H4 (cell line): ENCODE measurements around the gene SIDT2. TPM values are rescaled to one million over a fixed set of nuclear protein-coding genes. Genes with fewer than 3 reads are reported as not detected.

Experiments used
- DNase-seq: peaks from one replicate; pipeline ENCODE4 v3.0.0-alpha.2; 2015; ENCODE audit warnings: low spot score
- total RNA-seq: library from RNA; depleted of rRNA; stranded (reverse); fragments of >200 nt; shearing (Covaris generic); gene quantifications from 2 replicates; pipeline ENCODE4 v1.2.3, GENCODE V29; 2014

SIDT2 gene
- total RNA-seq, 1 experiment from 2014 or later: 13.5 TPM

- no peak for DNase-seq
These were observed 44.6 kb downstream of the SIDT2 start for GRCh38 chr11:117222991-117223740.

DNA sequence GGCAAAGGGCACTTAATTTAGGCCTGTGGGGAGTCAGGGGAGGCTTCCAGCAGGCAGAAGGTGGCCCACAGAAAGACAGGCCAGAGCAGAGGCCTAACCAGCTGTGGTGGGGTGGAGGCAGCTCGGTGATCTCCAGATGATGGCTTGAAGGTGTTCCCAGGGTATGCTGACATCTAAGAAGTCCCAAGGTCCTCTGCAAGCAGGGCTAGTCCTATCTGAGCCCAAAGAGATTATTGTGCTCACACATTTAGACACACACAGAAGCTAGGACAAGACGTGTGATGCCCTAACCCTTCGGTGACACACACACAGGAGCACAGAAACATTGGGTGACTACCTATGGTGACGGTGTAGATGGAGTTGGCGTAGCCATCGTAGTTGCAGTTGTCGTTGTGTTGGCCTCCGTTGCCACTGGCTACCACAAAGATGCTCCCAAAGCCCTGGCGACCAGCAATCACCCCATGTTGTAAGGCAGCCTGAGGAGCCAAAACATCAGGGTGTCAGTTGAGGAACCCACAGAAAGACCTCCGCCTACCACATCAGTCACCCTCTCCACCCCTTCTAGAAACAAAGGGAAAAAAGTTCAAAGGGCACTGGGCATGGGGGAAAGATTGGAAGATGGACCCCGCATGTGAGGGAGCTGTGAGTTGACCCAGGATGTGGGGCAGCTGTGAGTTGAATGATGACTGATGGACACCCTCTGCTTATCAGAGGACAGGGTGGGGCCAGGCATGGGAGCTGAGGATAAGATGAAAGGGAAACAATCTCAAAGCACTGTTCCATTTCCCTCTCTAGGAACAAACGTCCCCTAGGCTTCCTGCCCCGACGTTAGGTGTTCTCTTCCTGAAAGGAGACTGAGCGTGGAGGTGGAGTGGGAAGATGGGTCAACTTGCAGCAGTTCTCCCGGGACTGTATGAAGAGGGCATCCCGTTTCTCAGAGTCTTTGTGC, 45.5 kb downstream of the SIDT2 start:
- no peak for DNase-seq

- no peak for DNase-seq
These were observed 47.1 kb downstream of the SIDT2 start for GRCh38 chr11:117225553-117226170.

GRCh38 chr11:117226388-117227385, 48.1 kb downstream of the SIDT2 start:
- peak; percentile 63 for DNase-seq

DNA sequence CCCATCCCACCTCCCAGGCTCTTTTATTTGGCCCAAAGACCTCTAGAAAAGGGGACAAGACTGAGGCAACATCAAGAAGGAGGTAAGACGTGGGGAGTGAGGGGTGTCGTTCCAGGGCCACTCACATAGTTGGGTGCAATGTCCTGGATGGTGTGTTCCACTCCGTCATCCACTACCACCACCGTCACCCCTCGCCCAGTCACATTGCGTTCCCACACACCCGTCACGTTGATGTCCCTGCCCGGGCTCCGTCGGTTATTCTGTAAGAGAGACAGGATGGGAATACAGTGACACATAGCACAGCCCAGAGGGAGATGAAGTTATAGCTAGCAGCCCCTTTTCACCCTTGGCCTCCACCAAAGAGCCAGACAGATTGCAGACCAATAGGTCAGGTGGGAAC, 49.5 kb downstream of the SIDT2 start:
- DNase-seq: no peak

- no peak for DNase-seq
These were observed 50.9 kb downstream of the SIDT2 start for GRCh38 chr11:117229411-117229810.

DNA sequence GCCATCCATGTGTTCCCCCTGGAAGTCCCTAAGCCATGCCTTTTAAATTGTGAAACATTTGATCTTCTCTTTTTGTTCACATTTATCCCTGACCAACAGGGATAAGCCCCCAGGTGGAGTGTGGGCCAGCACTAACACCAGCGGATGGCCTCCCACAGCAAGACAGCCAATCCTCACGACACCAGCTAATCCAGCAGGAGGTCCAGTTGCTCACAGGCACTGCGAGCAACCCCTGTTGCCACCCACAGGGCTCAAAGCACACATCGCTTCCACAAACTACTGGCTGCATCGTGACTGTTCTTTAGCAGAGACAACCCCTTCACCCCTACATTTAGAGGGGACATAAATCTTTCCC, 51.4 kb downstream of the SIDT2 start:
- no peak for DNase-seq

DNA sequence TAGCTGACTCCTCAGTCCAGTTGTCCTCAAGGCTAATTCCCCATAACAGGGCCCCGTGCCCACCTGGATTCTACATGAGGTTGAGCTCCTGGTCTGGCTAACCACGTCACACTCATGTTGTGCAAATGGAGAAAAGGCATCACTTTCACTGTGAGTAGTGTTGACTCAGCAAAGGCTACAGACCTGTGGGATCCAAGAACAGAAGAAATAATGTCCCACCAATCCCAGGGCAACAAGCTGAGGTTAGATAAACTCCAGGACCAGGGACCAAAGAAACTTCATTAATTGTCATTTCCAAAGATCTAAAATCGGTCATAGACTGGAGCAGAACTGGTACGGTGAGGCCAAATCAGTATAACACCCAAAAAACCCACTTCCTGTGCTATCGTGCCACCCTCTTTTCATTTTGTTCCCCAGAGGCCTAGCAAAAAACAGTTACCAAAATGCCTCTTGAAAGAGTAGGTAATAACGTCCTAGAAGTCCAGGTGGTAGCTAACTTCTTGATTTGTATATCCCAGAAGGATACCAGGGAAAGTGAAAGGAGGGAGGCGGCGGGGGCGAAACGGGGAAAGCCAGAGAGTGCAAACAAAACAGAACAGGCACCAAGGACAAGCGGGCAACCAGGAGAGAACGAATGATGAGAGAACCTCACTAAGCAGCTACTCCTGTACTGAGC, 51.9 kb downstream of the SIDT2 start:
- no peak for DNase-seq

DNA sequence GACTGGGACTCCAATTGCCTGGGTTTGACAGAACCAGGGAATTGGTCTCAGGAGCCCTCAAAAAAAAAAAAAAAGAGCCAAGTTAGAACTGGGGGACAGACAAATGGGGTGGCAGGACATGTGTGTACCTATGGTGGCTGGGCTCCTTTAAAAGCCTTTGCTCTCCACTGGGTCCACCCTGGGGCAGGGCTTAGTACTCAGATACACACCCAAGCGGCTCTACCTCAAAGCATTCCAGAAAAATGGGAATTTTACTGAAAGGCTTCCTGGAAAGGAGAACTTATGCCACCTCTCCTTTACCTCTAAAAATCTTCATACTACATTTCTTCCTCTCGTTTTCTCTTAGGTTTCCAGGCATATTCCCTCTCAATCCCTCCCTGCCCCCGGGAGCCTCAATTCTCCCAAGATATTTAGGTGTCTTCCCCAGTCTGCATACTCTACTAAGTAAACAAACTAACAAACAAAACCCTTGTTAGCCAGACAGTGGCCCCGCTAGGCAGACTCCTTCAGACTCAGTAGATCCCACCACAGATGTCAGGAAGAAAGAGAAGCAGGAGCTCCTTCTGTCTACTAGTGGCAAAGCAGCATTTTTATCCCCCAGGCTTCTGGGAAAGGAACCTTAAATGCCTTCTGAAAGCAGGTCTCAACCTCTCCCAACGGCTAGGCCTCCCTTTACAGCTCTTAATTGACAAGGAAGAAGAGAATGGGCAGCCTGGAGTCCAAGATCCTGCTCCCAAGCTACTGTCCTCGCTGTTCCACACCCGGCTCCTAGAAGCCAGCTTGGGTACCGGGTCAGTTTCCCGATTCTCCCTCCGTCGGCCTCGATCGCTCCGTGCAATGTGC, 52.7 kb downstream of the SIDT2 start:
- no peak for DNase-seq

- DNase-seq: no peak
These were observed 53.2 kb downstream of the SIDT2 start, which contains the start of gene PCSK7 for GRCh38 chr11:117231842-117232091. TSS of gene PCSK7 (minus strand) at chr11:117232073. CDS start at chr11:117229844, 2,229 bp downstream.

GRCh38 chr11:117232092-117232878, 53.7 kb downstream of the SIDT2 start, which contains the start of gene RNF214:
TSS of gene RNF214 (plus strand) at chr11:117232671. CDS start at chr11:117234273, 1,602 bp downstream.
- peak; percentile 51 for DNase-seq

DNA sequence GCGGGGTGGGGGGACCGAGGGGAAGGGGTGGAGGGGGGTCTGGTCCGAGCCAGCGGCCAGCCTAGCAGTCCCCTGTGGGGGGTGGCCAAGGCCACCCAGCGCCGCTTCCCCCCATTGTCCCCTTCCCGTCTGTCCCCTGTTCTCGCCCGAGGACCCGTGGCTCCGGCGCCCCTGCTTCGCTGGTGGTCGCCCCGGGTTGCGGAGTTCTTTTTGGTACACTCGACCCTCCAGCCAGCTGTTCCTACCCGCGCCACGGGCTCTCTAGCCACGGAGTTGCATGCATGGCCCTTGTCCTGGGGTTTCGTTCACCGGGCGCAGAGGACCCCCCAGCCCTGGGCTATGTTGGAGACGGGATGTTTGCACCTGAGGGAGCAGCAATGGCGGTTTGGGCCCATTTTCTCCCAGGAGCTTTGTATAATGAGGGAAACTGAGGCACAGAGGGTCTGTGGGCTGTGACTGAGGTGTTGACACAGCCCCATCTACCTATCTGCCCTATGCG, 54.4 kb downstream of the SIDT2 start:
- DNase-seq: no peak

GRCh38 chr11:117238221-117238620, 59.7 kb downstream of the SIDT2 start:
- DNase-seq: no peak

DNA sequence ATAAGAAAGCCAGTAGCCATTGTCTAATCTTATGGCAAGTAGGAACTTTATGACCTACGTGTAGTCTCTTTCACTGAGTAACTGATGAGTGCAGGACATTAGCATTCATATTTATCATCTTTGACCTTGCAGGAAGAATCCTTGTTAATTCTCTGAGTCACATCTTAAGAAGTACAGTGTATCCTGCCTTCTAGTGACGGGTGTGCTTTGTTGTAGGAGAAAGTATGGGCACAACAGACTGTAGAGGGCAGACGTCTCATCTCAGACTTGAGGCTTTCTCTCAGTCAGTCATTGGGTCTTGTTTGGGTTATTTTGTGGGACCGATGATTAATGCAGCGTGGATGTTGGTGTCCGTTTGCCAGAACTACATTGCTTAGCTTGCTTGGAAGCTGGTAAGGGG, 60.8 kb downstream of the SIDT2 start:
- DNase-seq: peak; percentile 26
